ENCODE measurements around the gene MRPL9.
A peak's percentile ranks its signal among the peaks of the same experiment; 100 is the strongest.
"Not testable (repeated sequence)": the region's sequence is repeated elsewhere in the genome, so short reads cannot be mapped to it uniquely, and the experiment has no call there.

MRPL9 gene

DNA sequence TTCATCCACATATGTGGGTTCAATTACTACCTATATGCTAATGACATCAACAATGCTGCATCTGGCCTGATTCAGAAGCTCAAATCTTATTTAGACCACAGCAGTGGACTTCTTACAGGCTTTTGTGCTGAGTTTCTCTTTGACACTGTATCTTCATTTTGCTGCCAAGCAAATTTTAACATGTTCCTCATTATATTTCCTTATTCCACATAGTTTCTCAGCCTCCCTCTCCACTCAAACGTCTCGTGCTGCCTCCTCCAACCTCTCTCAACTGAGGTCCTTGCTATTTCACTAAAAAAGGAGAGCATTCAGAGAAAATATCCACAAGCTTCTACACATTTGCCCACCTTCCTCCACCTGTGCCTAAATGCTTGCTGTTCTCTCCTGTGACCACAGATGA is 20.5 kb upstream of the MRPL9 start:
- DNase-seq (no peak), ATAC-seq (no peak)

DNA sequence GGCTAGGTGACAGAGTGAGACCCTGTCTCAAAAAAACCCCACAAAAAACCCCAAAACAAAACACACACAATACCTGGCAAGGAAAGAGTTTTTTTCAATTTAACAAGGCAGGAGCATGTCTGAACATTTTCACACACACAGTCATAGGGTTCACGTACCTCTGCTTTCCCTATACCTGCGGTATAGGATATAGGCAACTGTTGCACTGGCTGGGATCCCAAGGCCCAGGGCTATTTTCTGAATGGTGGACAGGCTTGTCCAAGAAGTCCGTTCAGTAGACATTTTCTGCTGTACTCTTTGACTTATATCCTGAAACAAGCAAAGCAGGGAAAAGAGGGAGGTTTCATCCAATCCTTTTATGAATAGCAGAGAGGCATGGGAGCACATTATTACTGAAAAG is 19.4 kb upstream of the MRPL9 start:
- DNase-seq = no peak
- ATAC-seq = no peak

DNA sequence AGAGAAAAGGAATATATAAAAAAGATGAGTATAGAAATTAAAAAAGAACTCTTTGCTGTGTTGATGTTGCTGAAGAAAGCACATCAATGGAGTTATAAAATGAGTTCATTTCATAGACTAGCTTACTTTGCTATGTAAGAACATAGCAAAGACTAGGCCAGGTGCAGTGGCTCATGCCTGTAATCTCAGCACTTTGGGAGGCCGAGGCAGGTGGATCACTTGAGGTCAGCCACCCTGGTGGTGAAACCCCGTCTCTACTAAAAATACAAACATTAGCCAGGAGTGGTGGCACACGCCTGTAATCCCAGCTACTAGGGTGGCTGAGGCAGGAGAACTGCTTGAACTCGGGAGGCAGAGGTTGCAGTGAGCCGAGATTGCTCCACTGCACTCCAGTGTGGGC is 18.7 kb upstream of the MRPL9 start:
- ATAC-seq, DNase-seq: not testable (repeated sequence)

DNA sequence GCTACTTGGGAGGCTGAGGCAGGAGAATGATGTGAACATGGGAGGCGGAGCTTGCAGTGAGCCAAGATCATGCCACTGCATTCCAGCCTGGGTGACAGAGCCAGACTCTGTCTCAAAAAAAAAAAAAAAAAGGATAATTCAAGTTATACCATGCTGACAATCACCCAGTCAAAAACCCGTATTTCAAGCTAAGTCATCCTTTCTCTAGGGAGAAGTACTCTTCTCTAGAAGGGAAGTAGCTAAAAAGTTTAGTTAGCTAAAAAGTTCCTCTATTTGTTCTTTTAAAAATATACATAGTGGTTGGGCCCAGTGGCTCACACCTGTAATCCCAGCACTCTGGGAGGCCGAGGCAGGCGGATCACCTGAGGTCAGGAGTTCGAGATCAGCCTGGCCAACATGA is 17.4 kb upstream of the MRPL9 start:
- DNase-seq, ATAC-seq: not testable (repeated sequence)

DNA sequence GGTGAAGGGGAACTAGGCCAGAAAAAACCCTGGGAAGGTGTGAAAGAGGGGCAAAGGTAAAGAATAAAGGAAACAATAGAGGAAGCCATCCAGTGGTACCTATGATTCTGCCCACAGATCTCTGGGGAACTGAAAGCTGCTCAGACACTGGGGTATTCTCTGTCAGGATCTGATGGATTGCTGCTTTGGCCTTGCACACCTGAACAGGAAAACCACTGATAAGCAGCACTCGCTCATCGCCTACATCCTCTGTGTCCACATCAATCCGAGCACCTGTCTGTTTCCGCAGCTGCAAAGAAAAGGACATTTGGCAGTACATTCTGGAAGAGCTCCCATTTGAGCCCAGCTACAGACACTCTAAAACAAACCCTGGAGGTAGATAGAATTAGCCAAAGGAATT is 16.6 kb upstream of the MRPL9 start:
- ATAC-seq (no peak), DNase-seq (no peak)

DNA sequence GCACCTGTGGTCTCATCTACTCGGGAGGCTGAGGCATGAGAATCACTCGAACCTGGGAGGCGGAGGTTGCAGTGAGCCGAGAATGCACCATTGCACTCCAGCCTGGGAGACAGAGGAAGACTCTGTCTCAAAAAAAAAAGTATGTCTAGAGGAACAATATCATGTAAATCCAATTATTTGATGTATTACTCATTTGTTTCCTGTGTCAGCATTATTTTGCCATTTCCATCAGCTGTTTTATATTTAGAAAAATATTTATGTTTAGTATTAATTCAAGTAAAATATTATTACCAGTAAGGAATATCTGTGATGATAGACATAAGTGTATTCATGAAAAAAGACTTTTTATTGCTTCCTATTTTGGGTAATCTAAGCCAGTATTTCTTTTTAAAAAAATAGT is 14.0 kb upstream of the MRPL9 start:
- DNase-seq (no peak), ATAC-seq (no peak)

DNA sequence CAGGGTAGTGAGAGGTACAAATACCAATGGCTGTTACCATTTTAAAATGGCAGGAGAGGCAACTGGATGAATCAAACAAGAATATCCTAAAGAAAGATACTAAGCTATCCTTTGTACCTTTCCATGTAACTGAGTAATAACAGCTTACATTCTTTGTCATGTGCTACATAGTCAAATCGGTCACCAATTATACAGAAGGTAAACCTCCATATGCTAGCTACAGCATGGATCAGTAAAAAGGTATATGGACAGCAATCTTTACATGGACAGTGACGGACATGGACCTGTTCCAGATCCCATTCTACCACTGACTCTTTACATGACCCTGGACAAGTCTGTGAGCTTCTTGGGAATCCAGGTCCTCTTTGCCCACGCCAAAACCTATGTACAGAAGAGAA is 13.4 kb upstream of the MRPL9 start:
- ATAC-seq (no peak), DNase-seq (no peak)

DNA sequence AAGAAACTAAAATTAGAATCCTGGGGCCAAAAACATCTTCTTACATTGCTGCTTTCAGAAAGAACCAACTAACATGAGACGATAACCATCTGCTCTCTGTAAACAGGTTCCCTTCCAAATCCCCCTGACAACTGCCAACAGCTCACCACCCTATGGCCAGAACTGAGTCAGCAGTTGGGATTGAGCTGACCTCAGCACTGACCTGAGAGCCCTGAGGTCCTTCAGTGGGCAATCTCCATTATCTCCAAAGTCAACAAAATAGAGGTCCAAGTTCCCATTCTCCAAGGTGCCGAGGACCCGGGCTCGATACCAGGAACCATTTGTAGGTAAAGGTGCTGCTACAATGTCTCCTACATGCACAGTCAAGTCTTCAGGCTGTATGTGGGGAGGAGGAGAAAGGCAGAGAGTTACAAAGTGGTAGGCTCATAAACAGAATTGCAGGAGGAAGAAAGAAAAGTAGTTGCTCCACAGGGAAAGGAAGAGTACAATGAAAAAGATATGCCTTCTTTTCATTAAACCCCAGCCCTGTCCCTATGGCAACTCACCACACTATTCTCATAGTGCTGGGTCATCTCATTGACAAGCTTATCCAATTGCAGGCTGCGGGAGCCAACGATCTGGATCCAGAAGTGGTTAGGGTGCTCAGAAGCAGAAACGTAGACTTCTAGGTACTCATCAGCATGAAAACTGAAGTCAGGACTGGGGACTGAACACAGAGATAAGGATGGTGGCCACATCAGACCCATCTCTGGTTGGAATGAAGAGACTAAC is 12.8 kb upstream of the MRPL9 start:
- DNase-seq (no peak), ATAC-seq (no peak)

DNA sequence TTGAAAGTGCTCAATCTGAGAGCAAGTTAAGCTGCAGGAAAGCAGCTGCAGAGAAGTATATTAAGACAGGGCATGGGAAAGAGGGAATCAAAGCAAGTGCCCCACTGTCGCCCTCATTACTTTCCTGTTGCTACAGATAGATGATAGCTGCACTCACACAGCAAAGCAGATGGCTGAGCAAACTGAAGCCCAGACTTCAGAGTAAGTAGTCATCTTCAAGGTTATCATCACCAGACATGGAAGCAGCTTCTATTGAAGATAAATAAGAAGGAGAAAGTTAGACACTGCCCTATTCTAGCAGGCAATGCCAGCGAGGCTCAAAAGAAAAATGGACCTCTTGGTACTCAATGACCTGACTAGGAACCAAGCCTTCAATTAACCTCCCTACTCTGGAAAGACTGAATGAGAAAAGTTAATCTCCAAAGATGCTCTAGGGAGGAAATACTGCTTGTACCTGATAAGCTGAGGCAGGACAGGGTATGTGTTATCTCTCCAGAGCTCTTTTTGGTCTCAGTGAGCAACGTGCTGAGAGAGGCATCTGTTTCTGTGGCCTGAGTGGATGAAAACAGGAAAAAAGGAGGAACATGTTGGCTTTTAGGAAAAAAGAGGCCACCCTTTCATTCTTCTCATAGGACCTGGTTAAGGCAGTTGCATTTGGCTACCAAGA is 11.1 kb upstream of the MRPL9 start:
- ATAC-seq (no peak), DNase-seq (no peak)

DNA sequence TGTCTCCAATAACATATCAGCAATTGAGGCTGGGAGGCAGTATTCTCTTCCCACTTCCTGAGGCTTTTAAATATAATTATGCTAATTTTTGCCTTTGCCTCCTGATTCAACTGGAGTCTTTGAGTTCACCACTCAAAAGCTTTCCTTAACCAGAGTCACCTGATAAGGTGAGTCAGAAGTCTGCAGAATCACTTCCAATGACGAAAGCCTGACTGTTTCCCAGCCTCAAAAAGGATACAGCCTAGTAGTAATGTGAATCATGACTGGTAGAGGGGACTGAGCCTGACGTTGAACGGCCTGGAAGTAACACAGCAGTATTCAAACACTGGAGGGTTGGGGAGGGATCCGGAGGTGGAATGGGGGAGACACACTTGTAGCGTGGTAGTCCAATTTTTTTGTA is 10.4 kb upstream of the MRPL9 start:
- DNase-seq (no peak), ATAC-seq (no peak)

DNA sequence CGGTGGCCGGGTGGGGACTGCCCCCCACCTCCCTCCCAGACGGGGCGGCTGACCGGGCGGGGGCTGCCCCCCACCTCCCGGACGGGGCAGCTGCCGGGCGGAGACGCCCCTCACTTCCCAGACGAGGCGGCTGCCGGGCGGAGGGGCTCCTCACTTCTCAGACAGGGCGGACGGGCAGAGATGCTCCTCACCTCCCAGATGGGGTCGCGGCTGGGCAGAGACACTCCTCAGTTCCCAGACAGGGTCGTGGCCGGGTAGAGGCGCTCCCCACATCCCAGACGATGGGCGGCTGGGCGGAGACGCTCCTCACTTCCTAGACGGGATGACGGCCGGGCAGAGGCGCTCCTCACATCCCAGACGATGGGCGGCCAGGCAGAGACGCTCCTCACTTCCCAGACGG is 6.0 kb upstream of the MRPL9 start:
- not testable (repeated sequence) for ATAC-seq, DNase-seq

DNA sequence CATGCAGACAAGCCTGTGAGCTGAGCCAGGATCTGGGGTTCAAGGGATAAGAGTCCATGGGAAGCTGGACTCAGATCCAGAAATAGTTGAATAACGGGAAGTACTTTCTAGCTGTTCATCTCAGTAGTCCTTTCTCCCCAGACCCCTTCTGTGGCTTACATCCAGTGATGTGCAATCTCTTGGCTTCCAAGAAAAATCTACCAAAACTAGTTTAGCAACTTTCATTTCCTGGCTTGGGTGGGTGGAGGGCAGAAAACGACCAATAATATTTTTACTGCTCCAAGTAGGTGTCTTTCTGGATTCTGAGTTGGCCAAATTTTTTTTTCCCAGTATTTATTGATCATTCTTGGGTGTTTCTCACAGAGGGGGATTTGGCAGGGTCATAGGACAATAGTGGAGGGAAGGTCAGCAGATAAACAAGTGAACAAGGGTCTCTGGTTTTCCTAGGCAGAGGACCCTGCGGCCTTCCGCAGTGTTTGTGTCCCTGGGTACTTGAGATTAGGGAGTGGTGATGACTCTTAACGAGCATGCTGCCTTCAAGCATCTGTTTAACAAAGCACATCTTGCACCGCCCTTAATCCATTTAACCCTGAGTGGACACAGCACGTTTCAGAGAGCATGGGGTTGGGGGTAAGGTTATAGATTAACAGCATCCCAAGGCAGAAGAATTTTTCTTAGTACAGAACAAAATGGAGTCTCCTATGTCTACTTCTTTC is 5.2 kb upstream of the MRPL9 start:
- not testable (repeated sequence) for ATAC-seq, DNase-seq

DNA sequence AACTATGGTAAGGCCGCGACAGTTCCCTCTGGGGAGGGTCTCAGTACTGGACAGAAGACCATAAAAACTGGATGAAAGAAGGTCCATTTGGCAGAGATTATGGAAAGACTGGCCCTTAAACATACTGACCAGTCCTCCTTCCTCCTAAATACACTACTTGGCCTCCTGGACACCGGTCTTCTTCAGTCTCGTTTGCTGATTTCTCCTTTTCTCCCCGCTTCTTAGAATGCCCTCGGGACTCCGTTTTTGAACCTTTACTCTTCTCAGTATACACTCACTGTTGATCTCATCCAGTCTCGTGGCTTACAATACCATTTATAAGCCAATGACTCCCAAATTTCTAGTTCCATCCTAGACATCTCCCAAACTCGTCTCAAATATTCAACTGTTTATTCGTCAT is 694 bp upstream of the MRPL9 start:
- no peak for DNase-seq
- no peak for ATAC-seq

DNA sequence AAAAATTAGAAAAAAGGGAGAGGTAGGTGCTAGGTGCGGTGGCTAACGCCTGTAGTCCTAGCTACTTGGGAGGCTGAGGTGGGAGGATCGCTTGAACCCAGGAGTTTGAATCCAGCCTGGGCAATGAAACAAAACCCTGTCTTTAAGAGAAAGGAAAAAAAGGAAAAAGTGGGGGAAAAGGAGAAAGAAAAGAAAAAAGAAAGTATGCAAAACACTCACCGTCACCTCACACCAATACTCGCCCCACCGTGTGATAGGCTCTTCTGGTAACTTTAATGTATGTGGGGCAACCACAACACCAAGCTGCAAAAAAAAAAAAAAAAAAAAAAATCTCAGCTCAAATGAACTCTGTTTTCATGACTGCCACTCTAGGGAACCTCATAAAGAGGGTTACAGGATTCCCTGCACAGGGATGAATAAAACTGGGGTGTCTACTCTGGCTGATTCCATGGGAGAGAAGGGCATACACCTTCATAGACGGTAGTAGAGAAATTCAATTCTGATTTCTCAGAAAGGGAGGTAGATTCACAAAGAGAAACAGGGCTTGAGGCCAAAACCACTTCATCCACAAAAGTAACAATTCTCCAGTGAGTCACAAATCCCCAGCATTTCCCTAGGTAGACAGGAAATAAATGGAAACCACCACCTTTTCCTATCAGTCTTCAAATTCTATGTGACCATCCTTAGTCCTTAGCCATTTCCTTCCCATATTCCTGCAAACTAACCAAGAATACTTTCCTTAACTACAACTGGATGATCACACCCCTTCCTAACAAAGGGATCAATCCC is 2.5 kb downstream of the MRPL9 start:
- ATAC-seq (no peak), DNase-seq (no peak)

DNA sequence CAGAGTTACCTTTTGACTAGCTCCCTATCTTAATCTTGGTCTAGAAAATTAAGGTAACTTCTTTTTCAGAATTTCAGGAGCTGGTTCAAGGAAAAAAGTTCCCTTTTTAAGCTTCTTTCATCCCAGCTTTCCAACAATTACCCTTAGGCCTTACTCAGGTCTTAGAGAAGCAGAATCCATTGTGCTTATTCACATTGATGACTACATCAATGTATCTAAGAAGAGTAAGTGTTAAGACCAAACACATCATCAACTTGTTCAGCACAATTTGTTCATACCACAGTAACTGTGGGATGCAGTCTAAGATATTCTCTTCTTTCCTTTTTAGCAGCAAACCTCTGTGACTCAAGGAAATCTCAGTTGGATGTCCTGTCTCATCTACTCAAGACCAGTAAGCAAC is 4.1 kb downstream of the MRPL9 start:
- DNase-seq (no peak), ATAC-seq (no peak)

DNA sequence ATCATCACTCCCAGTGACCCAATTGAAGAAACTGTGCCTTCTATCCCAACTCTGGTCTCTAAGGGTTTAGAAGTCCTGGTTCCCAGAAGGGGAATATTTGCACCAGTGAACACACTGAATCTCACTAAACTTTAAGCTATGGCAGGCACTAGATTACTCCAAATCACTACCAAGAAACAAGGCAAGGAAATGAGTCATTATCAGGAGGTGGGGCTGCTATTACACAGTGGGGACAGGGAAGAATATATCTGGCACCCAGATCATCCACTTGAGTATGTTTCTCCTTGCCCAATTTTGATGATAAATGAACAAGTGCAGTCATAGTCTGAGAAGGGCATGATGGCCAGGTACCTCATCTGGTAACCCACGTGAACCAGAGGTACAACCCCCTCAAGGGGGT is 7.0 kb downstream of the MRPL9 start:
- DNase-seq (no peak), ATAC-seq (peak; percentile 49)

DNA sequence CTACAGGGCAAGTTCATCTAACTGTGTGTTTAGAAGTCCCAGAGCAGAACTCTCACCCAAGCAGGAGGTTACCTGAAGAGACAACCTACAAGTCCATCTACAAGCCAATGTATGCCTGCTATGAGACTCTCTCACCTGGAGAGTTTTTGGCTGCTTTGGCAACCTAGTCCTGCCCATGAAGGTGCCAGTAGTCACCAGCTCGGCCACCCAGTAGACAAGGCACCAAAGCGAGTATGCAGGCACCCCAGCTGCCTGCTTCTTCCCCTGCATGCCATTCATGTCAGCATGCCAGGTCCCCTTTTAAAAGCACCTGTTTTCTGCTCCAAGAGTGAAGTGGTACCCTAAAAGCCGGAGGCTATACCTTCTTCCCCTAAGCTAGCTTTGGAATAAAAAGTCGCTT is 21.8 kb downstream of the MRPL9 start:
- DNase-seq = no peak
- ATAC-seq = no peak

DNA sequence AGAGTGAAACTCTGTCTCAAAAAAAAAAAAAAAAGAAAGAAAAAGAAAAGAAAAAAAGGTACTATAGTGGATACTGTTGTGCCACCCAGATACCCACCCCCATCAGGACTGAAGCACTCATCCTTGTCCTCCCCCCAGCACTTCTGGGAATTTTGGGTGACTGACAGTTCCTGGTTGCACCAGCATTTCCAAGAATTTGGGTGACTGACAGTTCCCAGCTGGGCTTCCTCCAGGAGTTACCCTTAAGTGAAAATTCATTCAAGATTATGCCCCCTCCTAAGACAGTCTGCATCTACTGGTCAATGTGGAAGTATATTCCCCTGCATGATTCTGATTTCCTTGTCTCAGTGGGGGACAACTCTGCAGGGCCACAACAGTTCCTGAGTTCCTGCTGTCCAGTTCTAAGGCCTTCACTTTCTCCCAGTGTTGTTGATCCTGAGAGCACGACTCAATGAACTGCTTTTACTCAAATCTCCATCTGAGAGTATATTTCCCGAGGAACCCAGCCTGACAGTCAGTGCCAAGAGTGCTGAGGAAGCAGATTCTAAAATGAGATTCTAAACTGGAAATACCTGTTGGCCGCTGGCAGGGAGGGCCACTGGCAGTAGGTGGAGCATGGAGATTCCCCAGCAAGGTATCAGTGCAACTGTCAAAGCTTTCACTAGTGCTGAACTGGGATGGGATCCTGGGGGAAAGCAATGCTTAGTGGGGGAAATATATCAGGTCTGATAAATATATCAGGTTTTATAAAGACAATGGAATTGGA is 23.5 kb downstream of the MRPL9 start:
- ATAC-seq (no peak), DNase-seq (no peak)

DNA sequence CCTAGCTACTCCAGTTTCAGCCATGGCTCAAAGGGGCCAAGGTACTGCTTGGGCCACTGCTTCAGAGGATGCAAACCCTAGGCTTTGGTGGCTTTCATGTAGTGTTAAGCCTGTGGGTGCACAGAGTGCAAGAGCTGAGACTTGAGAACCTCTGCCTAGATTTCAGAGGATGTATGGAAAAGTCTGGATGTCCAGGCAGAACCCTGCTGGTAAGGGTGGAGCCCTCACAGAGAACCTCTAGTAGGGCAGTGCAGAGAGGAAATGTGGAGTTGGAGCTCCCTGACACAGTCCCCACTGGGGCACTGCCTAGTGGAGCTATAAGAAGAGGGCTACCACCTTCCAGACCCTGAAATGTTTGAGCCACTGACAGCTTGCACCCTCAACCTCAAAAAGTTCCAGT is 25.8 kb downstream of the MRPL9 start:
- no peak for DNase-seq

DNA sequence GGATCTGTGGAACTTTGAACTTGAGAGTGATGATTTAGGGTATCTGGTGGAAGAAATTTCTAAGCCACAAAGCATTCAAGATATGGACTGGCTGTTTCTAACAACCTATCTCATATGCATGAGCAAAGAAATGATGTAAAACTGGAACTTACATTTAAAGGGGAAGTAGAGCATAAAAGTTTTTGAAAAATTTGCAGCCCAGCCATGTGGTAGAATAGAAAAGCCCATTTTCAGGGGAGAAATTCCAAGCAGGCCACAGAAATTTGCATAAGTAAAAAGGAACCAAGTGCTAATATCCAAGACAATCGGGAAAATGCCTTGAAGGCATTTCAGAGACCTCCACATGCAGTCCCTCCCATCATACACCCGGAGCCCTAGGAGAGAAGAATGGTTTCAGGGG is 26.3 kb downstream of the MRPL9 start:
- ATAC-seq (no peak), DNase-seq (no peak)

More for the DNA sequence above, 25.8 kb downstream of the MRPL9 start:
- no peak for ATAC-seq

DNA sequence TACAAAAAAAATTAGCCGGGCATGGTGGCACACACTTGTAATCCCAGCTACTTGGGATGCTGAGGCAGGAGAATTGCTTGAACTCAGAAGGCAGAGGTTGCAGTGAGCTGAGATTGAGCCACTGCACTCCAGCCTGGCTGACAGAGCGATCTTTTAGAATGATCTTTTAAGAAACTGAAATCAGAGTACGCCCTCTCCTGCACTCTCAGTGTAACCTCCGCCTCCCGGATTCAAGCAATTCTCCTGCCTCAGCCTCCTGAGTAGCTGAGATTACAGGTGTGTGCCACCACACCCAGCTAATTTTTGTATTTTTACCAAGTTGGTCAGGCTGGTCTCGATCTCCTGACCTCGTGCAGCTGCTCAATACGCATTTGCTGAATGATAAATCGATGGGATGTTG is 29.3 kb downstream of the MRPL9 start:
- ATAC-seq, DNase-seq: not testable (repeated sequence)

DNA sequence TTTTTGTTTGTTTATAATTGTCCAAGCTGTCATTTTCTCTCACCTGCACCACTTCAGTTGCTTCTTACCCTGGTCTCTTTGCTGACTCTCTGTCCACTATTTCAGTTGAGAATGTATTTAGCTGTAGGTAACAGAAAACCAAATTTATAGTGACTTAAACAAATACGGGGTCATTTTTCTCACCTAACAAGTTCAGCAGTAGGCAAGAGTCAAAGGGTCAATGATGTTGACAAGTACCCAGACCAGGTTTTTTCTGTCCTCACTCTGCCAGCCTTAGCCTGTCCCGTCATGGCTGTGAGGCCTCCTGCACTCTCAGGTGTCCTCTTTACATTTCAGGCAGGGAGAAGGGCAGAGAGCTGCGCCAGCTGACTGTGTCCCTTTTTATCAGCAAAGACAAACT is 30.2 kb downstream of the MRPL9 start:
- DNase-seq = no peak
- no peak for ATAC-seq

Measured in stimulated activated naive CD8-positive, alpha-beta T cell treated with anti-CD3 and anti-CD28 coated beads, Interleukin-15, Interleukin-2, amounts not matched to agents 100 U/mL and 50 U/mL, for 24 hours (primary cell).